ENCODE measurements around the gene BRICD5. TPM values are rescaled to one million over a fixed set of nuclear protein-coding genes. Genes with fewer than 3 reads are reported as not detected.

The BRICD5 gene
- total and polyA plus RNA-seq, 10 donors, result 3.5 to 40.2 (median 10.5) TPM

DNA sequence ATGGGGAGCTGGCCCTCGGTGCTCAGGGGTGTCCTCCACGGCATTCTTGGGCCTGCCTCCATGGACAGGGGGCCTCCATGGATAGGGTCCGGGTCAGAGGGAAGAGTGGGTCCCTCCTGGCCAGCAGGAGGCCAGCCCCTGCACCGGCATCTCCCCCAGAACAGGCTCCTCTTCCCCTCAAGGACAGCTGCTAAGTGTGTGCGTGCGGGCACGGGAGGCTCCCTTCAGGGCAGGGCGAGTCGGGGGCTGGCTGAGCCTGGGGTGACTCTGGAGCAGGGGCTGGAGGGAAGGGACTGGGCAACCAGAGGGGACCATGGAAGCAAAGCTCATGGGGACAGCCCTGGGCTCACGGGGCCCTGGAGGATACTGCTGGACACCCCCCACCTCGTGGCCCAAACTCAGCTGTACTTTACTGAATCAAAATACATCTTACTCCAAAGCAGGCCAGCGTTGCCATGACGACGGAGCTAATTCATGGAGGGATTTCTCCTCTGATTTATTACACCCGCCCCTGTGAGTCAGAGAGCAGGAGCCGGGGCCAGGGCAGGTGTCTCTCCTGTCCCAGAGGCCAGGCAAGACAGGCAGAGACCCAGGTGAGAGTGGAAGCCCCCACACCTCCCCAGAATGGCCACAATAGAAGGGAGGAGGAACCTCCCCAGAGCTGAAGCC lies 16.4 kb downstream of the BRICD5 start:
- no peak for TF ChIP-seq POLR2A (IDR thresholded peaks at IDR 0.05)
- TF ChIP-seq POLR2AphosphoS5 (IDR thresholded peaks at IDR 0.05), result no peak
- TF ChIP-seq, protein P1, sequence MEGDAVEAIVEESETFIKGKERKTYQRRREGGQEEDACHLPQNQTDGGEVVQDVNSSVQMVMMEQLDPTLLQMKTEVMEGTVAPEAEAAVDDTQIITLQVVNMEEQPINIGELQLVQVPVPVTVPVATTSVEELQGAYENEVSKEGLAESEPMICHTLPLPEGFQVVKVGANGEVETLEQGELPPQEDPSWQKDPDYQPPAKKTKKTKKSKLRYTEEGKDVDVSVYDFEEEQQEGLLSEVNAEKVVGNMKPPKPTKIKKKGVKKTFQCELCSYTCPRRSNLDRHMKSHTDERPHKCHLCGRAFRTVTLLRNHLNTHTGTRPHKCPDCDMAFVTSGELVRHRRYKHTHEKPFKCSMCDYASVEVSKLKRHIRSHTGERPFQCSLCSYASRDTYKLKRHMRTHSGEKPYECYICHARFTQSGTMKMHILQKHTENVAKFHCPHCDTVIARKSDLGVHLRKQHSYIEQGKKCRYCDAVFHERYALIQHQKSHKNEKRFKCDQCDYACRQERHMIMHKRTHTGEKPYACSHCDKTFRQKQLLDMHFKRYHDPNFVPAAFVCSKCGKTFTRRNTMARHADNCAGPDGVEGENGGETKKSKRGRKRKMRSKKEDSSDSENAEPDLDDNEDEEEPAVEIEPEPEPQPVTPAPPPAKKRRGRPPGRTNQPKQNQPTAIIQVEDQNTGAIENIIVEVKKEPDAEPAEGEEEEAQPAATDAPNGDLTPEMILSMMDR (IDR thresholded peaks at IDR 0.05 in 8 of 11, conservative IDR thresholded peaks at IDR 0.05 in 3 of 11), result no peak
- DNase-seq, result no peak
- WGBS, 5 donors, result 47 to 66% (median 60%) methylated on average over 10 to 16 of the region's 16 CpGs
- Histone ChIP-seq H3K9me3 (no peaks in the 10 kb centered on the region), H3K4me1 (peaks cover 9 to 22% (median 17%) of the 10 kb centered on the region in 6 donors), H3K27me3 (replicated peaks in 1 of 7) (peaks cover 9 to 58% (median 43%) of the 10 kb centered on the region in 7 donors), H3K4me3 (no peak overlapping the region), H3K36me3 (no peaks in the 10 kb centered on the region), H3K27ac (no peak overlapping the region)
- intact Hi-C loops (cut with DNase I; ENCODE audit: low total_unique reads), result no loop called here

DNA sequence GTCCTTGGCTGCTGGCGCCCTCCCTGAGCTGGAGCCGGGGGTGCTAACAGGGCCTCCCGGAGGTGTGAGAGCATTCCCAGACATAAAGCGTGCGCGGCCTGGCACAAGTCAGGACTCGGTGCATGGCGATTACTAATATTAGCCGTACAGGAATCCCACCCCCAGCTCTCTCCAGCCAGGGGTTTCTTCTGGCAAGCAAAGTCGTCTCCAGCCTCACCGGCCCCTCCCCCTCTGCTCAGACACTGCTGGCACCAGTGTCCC lies 19.3 kb downstream of the BRICD5 start:
- DNase-seq, result no peak
- 84 to 99% (median 90%) methylated on average over 10 to 11 of the region's 11 CpGs for WGBS, 5 donors
- no peak overlapping the region for H3K27ac ChIP-seq
- H3K4me1 ChIP-seq, result peaks cover 9 to 15% (median 14%) of the 10 kb centered on the region in 6 donors
- H3K4me3 ChIP-seq, result no peak overlapping the region
- H3K36me3 ChIP-seq, result no peaks in the 10 kb centered on the region
- H3K27me3 ChIP-seq (replicated peaks in 1 of 7), result peaks cover 9 to 31% (median 25%) of the 10 kb centered on the region in 7 donors
- TF ChIP-seq, protein P1 (IDR thresholded peaks at IDR 0.05 in 8 of 11, conservative IDR thresholded peaks at IDR 0.05 in 3 of 11), result no peak
- TF ChIP-seq POLR2AphosphoS5 (IDR thresholded peaks at IDR 0.05) (no peak), POLR2A (IDR thresholded peaks at IDR 0.05) (no peak)
- H3K9me3 ChIP-seq, result no peaks in the 10 kb centered on the region
- intact Hi-C loops (cut with DNase I; ENCODE audit: low total_unique reads), result no loop called here

DNA sequence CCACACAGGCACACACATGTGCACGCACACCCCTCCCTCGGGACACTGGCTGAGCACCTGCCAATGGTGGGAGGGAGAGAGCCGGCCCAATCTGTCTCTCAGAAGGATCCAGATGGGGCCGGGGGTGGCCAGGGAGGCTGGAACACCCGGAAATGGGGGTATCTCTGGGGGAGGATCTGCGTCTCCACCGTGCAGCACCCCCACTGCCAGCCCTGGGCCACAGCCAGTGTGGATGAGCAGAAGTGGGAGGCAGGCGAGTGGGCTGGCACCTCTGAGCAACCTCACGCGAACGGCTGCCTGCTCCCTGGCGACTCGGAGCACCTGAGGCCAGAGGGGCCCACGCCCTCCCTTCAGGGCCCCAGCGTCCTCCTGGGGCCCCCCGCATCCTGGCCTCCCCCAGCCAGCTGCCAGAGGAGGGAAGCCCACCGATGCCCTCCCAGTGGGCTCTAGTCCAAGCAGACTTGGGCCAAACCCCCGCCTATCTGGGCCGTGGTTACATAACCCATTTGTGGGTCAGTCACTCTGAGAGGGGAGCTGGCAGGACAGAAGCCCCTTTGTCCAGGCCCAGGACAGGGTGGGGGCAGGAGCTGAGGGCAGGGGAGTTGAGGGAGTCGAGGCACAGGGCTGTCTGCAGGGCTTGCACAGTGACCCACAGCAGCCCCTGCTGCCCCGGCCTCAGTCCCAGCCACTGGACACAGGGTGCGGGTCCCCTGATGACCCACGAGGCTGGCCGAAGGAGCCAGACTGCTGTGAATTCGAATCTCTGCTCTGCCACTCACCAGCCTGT lies 19.8 kb downstream of the BRICD5 start:
- H3K9me3 ChIP-seq, result no peaks in the 10 kb centered on the region
- TF ChIP-seq, protein P1 (IDR thresholded peaks at IDR 0.05 in 8 of 11, conservative IDR thresholded peaks at IDR 0.05 in 3 of 11), result no peak
- TF ChIP-seq POLR2AphosphoS5 (IDR thresholded peaks at IDR 0.05) (no peak), POLR2A (IDR thresholded peaks at IDR 0.05) (no peak)
- intact Hi-C loops (cut with DNase I; ENCODE audit: low total_unique reads), result no loop called here
- H3K4me3 ChIP-seq, result no peak overlapping the region
- WGBS, 5 donors, result 75 to 83% (median 80%) methylated on average over 16 to 25 of the region's 25 CpGs
- H3K4me1 ChIP-seq, result peaks cover 7 to 12% (median 11%) of the 10 kb centered on the region in 6 donors
- H3K36me3 ChIP-seq, result no peaks in the 10 kb centered on the region
- H3K27ac ChIP-seq, result no peak overlapping the region
- H3K27me3 ChIP-seq (replicated peaks in 1 of 7), result peaks cover 9 to 27% (median 21%) of the 10 kb centered on the region in 7 donors
- DNase-seq, result no peak

DNA sequence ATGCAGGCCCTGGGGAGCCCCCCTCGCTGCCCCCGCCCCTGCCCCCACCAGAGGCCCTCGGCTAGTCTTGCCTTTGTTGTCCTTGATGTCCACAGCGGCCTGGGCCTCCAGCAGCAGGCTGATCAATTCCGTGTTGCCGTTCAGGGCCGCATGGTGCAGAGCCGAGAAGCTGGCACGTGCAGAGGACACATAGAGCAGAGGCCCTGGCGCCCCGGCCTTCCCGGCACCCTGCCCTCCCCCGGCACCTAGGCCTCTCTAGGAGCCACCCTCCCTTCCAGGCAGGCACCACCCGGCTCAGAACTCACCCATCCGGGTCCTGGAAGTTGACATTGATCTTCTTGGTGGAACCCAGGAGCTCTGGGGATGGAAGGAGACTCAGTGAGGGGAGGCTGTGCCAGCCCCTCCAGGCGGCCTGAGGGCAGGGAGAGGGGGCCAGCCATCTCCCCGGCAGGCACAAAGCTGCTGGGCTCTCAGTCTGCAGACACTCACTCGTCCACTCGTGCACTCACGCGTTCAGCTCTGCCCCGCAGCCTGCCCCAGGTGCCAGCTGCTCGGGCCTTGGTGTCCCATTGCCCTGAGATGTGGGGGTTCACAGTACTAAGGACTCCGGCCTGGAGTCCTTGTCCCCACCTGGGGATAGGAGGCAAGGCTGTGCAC lies 20.5 kb downstream of the BRICD5 start:
- Histone ChIP-seq H3K36me3 (no peaks in the 10 kb centered on the region), H3K4me1 (peaks cover 0 to 5% (median 4%) of the 10 kb centered on the region in 6 donors), H3K4me3 (no peak overlapping the region), H3K27ac (no peak overlapping the region), H3K9me3 (no peaks in the 10 kb centered on the region), H3K27me3 (replicated peaks in 1 of 7) (peaks cover 2 to 19% (median 14%) of the 10 kb centered on the region in 7 donors)
- WGBS, 5 donors, result 75 to 91% (median 87%) methylated on average over 10 to 24 of the region's 24 CpGs
- DNase-seq, result no peak
- intact Hi-C loops (cut with DNase I; ENCODE audit: low total_unique reads), result no loop called here
- TF ChIP-seq, protein P1 (IDR thresholded peaks at IDR 0.05 in 8 of 11, conservative IDR thresholded peaks at IDR 0.05 in 3 of 11), result no peak
- TF ChIP-seq POLR2A (IDR thresholded peaks at IDR 0.05) (no peak), POLR2AphosphoS5 (IDR thresholded peaks at IDR 0.05) (no peak)
